ENCODE measurements around the gene SLC25A45. TPM values are rescaled to one million over a fixed set of nuclear protein-coding genes. Genes with fewer than 3 reads are reported as not detected.

The SLC25A45 gene
- total RNA-seq, 4 donors from 2014 or later = 4.6 to 11.3 (median 5.9) TPM

- Histone ChIP-seq H3K4me1 (peaks cover 72 to 78% (median 74%) of the 10 kb centered on the region in 4 donors), H3K27ac (replicated peaks in 1 of 4) (peak overlapping the region; percentile 95 to 98 (median 96)), H3K4me3 (no peak overlapping the region), H3K9me3 (no peaks in the 10 kb centered on the region), H3K36me3 (peaks cover 0 to 6% (median 1%) of the 10 kb centered on the region in 4 donors), H3K27me3 (no peaks in the 10 kb centered on the region)
- TF ChIP-seq POLR2AphosphoS5 (IDR thresholded peaks at IDR 0.05) (no peak), POLR2A (IDR thresholded peaks at IDR 0.05; ENCODE audit: low read depth) (no peak), CTCF (IDR thresholded peaks at IDR 0.05) (no peak)
- intact Hi-C loops (cut with DNase I) = loop anchor here (5.0 kb wide), 2 partner anchors 34 to 129 kb away; no protein-coding TSS in a partner anchor
- no peak for DNase-seq (ENCODE audit: extremely low spot score)
- WGBS = 93% methylated on average over 6 of the region's 6 CpGs
Measured at GRCh38 chr11:65383778-65384177, 1.3 kb upstream of the SLC25A45 start.

GRCh38 chr11:65382804-65383368, 440 bp upstream of the SLC25A45 start:
- TF ChIP-seq POLR2A (IDR thresholded peaks at IDR 0.05; ENCODE audit: low read depth) (no peak), POLR2AphosphoS5 (IDR thresholded peaks at IDR 0.05) (no peak), CTCF (IDR thresholded peaks at IDR 0.05) (no peak), EP300 (IDR thresholded peaks at IDR 0.05) (no peak)
- intact Hi-C loops (cut with DNase I) = loop anchor here (5.0 kb wide), 2 partner anchors 34 to 129 kb away; no protein-coding TSS in a partner anchor
- DNase-seq (ENCODE audit: extremely low spot score) = no peak

GRCh38 chr11:65381716-65382032, 772 bp downstream of the SLC25A45 start:
- no peaks in the 10 kb centered on the region for H3K27me3 ChIP-seq
- peak overlapping the region; percentile 55 to 62 (median 56) for H3K4me3 ChIP-seq
- TF ChIP-seq CTCF (IDR thresholded peaks at IDR 0.05) (no peak), POLR2A (IDR thresholded peaks at IDR 0.05; ENCODE audit: low read depth) (no peak), EP300 (IDR thresholded peaks at IDR 0.05) (no peak), POLR2AphosphoS5 (IDR thresholded peaks at IDR 0.05) (no peak)
- 0% methylated on average over 4 of the region's 6 CpGs for WGBS
- no peaks in the 10 kb centered on the region for H3K9me3 ChIP-seq
- intact Hi-C loops (cut with DNase I) = loop anchor here (5.0 kb wide), 2 partner anchors 36 to 131 kb away; no protein-coding TSS in a partner anchor
- peaks cover 0 to 7% (median 2%) of the 10 kb centered on the region in 4 donors for H3K36me3 ChIP-seq
- DNase-seq (ENCODE audit: extremely low spot score) = no peak
- H3K4me1 ChIP-seq = peaks cover 53 to 58% (median 55%) of the 10 kb centered on the region in 4 donors
- peak overlapping the region; percentile 95 to 98 (median 96) for H3K27ac ChIP-seq (replicated peaks in 1 of 4)

More at GRCh38 chr11:65382804-65383368, 440 bp upstream of the SLC25A45 start:
- no peaks in the 10 kb centered on the region for H3K27me3 ChIP-seq
- H3K9me3 ChIP-seq = no peaks in the 10 kb centered on the region
- H3K27ac ChIP-seq (replicated peaks in 1 of 4) = peak overlapping the region; percentile 95 to 98 (median 96)
- H3K4me1 ChIP-seq = peaks cover 63 to 69% (median 66%) of the 10 kb centered on the region in 4 donors
- WGBS = 8% methylated on average over 5 of the region's 12 CpGs
- peak overlapping the region; percentile 55 to 62 (median 56) for H3K4me3 ChIP-seq
- peaks cover 0 to 7% (median 2%) of the 10 kb centered on the region in 4 donors for H3K36me3 ChIP-seq

GRCh38 chr11:65380460-65381119, 1.9 kb downstream of the SLC25A45 start:
- TF ChIP-seq EP300 (IDR thresholded peaks at IDR 0.05) = no peak
- TF ChIP-seq CTCF (IDR thresholded peaks at IDR 0.05) = no peak
- no peak for TF ChIP-seq POLR2A (IDR thresholded peaks at IDR 0.05; ENCODE audit: low read depth)
- no peak for TF ChIP-seq POLR2AphosphoS5 (IDR thresholded peaks at IDR 0.05)
- no peak overlapping the region for H3K4me3 ChIP-seq
- WGBS = 89% methylated on average over 10 of the region's 16 CpGs
- no peaks in the 10 kb centered on the region for H3K9me3 ChIP-seq
- H3K36me3 ChIP-seq = peaks cover 0 to 7% (median 2%) of the 10 kb centered on the region in 4 donors
- H3K27ac ChIP-seq (replicated peaks in 1 of 4) = peak overlapping the region; percentile 95 to 98 (median 96)
- peaks cover 45 to 50% (median 48%) of the 10 kb centered on the region in 4 donors for H3K4me1 ChIP-seq
- intact Hi-C loops (cut with DNase I) = loop anchor here (5.0 kb wide), 2 partner anchors 37 to 132 kb away; no protein-coding TSS in a partner anchor
- no peaks in the 10 kb centered on the region for H3K27me3 ChIP-seq
- no peak for DNase-seq (ENCODE audit: extremely low spot score)
